ENCODE results near the gene SLC6A13. TPM values are rescaled to one million over a fixed set of nuclear protein-coding genes. Genes with fewer than 3 reads are reported as not detected.

The SLC6A13 gene
- total RNA-seq, 2 donors from 2014 or later = 0.85 TPM; not detected in 1

DNA sequence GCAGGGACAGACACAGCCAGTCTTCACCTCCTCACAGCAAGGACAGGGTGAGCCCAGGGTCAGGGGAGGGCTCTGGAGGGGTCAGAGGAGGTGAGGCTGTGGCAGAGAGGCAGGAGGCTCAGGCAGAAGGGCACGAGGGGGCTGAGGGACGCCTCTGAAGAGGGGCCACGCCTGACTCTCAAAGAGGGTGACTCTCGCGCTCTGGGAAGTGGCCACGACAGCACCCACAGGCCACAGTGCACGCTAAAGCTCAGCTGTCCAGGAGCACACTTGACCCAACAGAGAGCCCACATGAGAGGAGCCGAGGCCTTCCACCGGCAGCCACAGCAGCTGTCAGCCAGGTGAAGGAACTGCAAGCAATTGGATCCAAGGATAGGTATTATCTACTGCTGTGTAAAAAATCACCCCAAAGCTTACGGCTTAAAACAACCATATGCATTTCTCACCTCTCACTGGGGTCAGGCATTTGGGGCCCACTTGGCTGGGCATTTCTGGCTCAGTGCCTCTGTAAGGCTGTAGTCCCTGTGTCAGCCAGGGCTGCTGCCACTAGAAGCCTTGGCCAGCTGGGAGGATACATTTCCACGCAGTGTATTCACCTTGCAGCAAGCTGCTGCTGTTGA, 76.5 kb downstream of the SLC6A13 start:
- no peaks in the 10 kb centered on the region for H3K27me3 ChIP-seq (replicated peaks; ENCODE audit: insufficient read depth)
- H3K4me3 ChIP-seq = no peak overlapping the region
- no peak for TF ChIP-seq POLR2AphosphoS5 (IDR thresholded peaks at IDR 0.05)
- no peak for TF ChIP-seq POLR2A (IDR thresholded peaks at IDR 0.05)
- TF ChIP-seq, protein P1, sequence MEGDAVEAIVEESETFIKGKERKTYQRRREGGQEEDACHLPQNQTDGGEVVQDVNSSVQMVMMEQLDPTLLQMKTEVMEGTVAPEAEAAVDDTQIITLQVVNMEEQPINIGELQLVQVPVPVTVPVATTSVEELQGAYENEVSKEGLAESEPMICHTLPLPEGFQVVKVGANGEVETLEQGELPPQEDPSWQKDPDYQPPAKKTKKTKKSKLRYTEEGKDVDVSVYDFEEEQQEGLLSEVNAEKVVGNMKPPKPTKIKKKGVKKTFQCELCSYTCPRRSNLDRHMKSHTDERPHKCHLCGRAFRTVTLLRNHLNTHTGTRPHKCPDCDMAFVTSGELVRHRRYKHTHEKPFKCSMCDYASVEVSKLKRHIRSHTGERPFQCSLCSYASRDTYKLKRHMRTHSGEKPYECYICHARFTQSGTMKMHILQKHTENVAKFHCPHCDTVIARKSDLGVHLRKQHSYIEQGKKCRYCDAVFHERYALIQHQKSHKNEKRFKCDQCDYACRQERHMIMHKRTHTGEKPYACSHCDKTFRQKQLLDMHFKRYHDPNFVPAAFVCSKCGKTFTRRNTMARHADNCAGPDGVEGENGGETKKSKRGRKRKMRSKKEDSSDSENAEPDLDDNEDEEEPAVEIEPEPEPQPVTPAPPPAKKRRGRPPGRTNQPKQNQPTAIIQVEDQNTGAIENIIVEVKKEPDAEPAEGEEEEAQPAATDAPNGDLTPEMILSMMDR (IDR thresholded peaks at IDR 0.05) = no peak
- H3K9me3 ChIP-seq = no peaks in the 10 kb centered on the region
- DNase-seq (ENCODE audit: low spot score) = no peak
- H3K4me1 ChIP-seq (replicated peaks) = peaks cover 8% of the 10 kb centered on the region
- intact Hi-C loops (cut with DNase I) = no loop called here
- WGBS = 83% methylated on average over 11 of the region's 11 CpGs
- H3K36me3 ChIP-seq = no peaks in the 10 kb centered on the region
- no peak overlapping the region for H3K27ac ChIP-seq

DNA sequence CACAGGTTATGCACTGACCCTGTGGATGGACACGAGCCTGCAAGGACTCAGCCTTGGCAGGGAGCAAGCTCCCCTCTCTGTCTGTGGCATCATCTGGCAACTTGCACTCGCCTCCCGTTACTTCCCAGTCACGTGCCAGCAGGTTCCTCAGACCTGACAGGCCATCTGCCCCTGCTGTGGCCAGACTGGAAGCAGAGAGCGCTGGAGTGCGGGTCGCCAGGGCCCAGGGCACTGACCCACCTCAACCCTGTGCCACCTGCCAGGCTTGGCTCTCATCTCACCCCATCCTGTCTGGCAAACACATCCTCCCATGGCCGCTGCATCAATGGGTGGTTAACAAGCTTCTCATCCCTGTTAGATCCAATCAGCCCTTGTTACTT, 77.1 kb downstream of the SLC6A13 start:
- intact Hi-C loops (cut with DNase I) = no loop called here
- DNase-seq (ENCODE audit: low spot score) = no peak
- 72% methylated on average over 8 of the region's 8 CpGs for WGBS

DNA sequence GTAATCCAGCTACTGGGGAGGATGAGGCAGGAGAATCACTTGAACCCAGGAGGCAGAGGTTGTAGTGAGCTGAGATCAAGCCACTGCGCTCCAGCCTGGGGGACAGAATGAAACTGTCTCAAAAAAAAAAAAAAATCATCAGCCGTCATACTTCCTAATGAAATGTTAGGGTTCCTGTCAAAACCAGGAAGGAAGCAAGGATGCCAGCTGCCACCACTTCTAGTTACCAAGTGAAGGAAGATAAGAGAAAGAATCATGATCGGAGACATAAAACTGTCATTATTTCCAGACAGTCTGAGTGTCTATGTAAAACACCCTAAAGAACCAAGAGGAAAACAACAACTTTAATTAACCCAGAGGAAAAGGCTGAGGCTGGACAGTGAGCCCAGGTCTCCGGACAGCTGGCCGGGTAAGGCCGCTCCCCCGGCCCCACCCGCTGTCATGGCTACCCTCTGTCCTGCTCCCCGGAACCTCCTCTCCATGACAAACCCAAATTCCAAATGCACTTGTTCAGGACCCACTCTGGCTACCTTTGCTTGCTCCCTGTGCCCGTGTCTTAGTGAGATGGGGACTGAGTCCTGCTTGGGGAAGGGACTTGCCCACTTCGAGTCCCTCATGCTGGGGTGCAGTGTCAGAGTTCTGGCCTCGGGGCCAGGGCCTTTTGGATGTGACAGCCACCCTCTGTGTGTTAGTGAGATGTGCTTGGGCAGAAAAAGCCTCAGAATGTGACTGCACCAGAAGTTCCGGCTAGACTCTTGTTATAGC, 77.6 kb downstream of the SLC6A13 start:
- no peaks in the 10 kb centered on the region for H3K36me3 ChIP-seq
- no peaks in the 10 kb centered on the region for H3K9me3 ChIP-seq
- H3K4me1 ChIP-seq (replicated peaks) = peaks cover 8% of the 10 kb centered on the region
- DNase-seq (ENCODE audit: low spot score) = no peak
- no peak overlapping the region for H3K4me3 ChIP-seq
- H3K27ac ChIP-seq = no peak overlapping the region
- TF ChIP-seq, protein P1 (IDR thresholded peaks at IDR 0.05) = no peak
- TF ChIP-seq POLR2A (IDR thresholded peaks at IDR 0.05) = no peak
- no peak for TF ChIP-seq POLR2AphosphoS5 (IDR thresholded peaks at IDR 0.05)
- H3K27me3 ChIP-seq (replicated peaks; ENCODE audit: insufficient read depth) = no peaks in the 10 kb centered on the region
- 80% methylated on average over 13 of the region's 13 CpGs for WGBS
- intact Hi-C loops (cut with DNase I) = no loop called here

More for the DNA sequence above, 77.1 kb downstream of the SLC6A13 start:
- TF ChIP-seq, protein P1 (IDR thresholded peaks at IDR 0.05) = no peak
- TF ChIP-seq POLR2AphosphoS5 (IDR thresholded peaks at IDR 0.05) (no peak), POLR2A (IDR thresholded peaks at IDR 0.05) (no peak)
- Histone ChIP-seq H3K4me1 (replicated peaks) (peaks cover 8% of the 10 kb centered on the region), H3K9me3 (no peaks in the 10 kb centered on the region), H3K27me3 (replicated peaks; ENCODE audit: insufficient read depth) (no peaks in the 10 kb centered on the region), H3K36me3 (no peaks in the 10 kb centered on the region), H3K4me3 (no peak overlapping the region), H3K27ac (no peak overlapping the region)

DNA sequence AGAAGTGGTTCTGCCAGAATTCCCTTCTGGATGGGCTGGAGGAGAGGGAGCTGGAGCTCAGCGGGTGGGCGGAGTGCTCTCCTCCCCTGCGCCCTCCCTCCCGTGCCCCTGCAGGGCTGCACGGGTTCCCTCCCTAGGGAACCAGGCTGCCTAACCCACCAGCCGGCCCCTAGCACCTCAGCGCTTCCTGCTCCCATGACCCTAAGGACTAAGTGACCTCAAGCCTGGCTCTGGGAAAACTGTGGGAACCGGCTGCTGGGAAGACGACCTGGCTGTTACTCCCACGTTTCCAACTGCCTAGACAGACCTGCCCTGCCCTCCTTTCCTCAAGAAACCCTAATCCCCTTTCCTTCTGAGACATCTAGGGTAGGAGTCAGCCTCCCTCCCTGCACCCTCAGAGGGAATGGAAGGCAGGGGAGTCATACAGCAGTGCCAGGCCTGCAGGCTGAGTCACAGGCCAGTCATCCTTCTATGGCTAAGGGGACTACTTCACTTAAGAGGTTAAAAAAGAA, 80.2 kb downstream of the SLC6A13 start:
- no peak for DNase-seq (ENCODE audit: low spot score)
- H3K4me1 ChIP-seq (replicated peaks) = no peaks in the 10 kb centered on the region
- H3K27me3 ChIP-seq (replicated peaks; ENCODE audit: insufficient read depth) = no peaks in the 10 kb centered on the region
- H3K9me3 ChIP-seq = no peaks in the 10 kb centered on the region
- intact Hi-C loops (cut with DNase I) = no loop called here
- TF ChIP-seq POLR2AphosphoS5 (IDR thresholded peaks at IDR 0.05) (no peak), POLR2A (IDR thresholded peaks at IDR 0.05) (no peak)
- TF ChIP-seq, protein P1 (IDR thresholded peaks at IDR 0.05) = no peak
- WGBS = 71% methylated on average over 5 of the region's 10 CpGs
- H3K36me3 ChIP-seq = no peaks in the 10 kb centered on the region
- no peak overlapping the region for H3K4me3 ChIP-seq
- no peak overlapping the region for H3K27ac ChIP-seq
